COLO829 (cell line): ENCODE data around the gene CCNA2.

ENCODE experiments used
- DNase-seq: peaks from one replicate; pipeline ENCODE4 v3.0.0; 2012; ENCODE audit warnings: low spot score

CCNA2 gene

GRCh38 chr4:121773883-121774282 lies 49.8 kb downstream of the CCNA2 start:
- no peak for DNase-seq

- DNase-seq: no peak
These were observed 51.8 kb downstream of the CCNA2 start for GRCh38 chr4:121771869-121772268.

- DNase-seq: no peak
These were observed 54.3 kb downstream of the CCNA2 start for GRCh38 chr4:121769341-121769740.

- DNase-seq: no peak
These were observed 56.5 kb downstream of the CCNA2 start for GRCh38 chr4:121767166-121767565.
